T1000 (cell line): Measurements from ENCODE around the gene MAPKAPK2.

Source experiments
- DNase-seq: peaks from one replicate; lab custom pipeline; 2025; ENCODE audit warnings: mixed read lengths; lab: John Stamatoyannopoulos, UW

MAPKAPK2 gene

GRCh38 chr1:206684003-206684402, 702 bp upstream of the MAPKAPK2 start:
- DNase-seq: no peak

GRCh38 chr1:206685334-206685768, 646 bp downstream of the MAPKAPK2 start:
- no peak for DNase-seq

- DNase-seq: no peak
These were observed 1.2 kb downstream of the MAPKAPK2 start for GRCh38 chr1:206685769-206686477.

- no peak for DNase-seq
These were observed 2.0 kb downstream of the MAPKAPK2 start for GRCh38 chr1:206686478-206687249.

GRCh38 chr1:206687251-206687914, 2.7 kb downstream of the MAPKAPK2 start:
- no peak for DNase-seq

- no peak for DNase-seq
These were observed 3.3 kb downstream of the MAPKAPK2 start for GRCh38 chr1:206687915-206688442.

- DNase-seq: no peak
These were observed 5.8 kb downstream of the MAPKAPK2 start for GRCh38 chr1:206690516-206690915.

GRCh38 chr1:206691604-206692003, 6.9 kb downstream of the MAPKAPK2 start:
- DNase-seq: no peak

- no peak for DNase-seq
These were observed 8.3 kb downstream of the MAPKAPK2 start for GRCh38 chr1:206693029-206693428.

GRCh38 chr1:206693592-206693991, 8.9 kb downstream of the MAPKAPK2 start:
- no peak for DNase-seq

GRCh38 chr1:206694171-206695124, 9.7 kb downstream of the MAPKAPK2 start:
- DNase-seq: no peak

GRCh38 chr1:206695733-206696132, 11.0 kb downstream of the MAPKAPK2 start:
- DNase-seq: no peak

- no peak for DNase-seq
These were observed 12.3 kb downstream of the MAPKAPK2 start for GRCh38 chr1:206696812-206697585.

GRCh38 chr1:206698011-206698410, 13.3 kb downstream of the MAPKAPK2 start:
- no peak for DNase-seq

GRCh38 chr1:206699000-206699586, 14.4 kb downstream of the MAPKAPK2 start:
- DNase-seq: no peak

- DNase-seq: no peak
These were observed 14.9 kb downstream of the MAPKAPK2 start for GRCh38 chr1:206699626-206700025.

- DNase-seq: no peak
These were observed 15.8 kb downstream of the MAPKAPK2 start for GRCh38 chr1:206700445-206701036.

GRCh38 chr1:206702260-206702659, 17.6 kb downstream of the MAPKAPK2 start:
- DNase-seq: no peak

- DNase-seq: no peak
These were observed 18.1 kb downstream of the MAPKAPK2 start for GRCh38 chr1:206702803-206703202.

GRCh38 chr1:206703661-206704060, 19.0 kb downstream of the MAPKAPK2 start:
- no peak for DNase-seq
